ENCODE measurements around the gene MFSD11.

- TF ChIP-seq CTCF (IDR thresholded peaks at IDR 0.05): no peak
- no peak for TF ChIP-seq POLR2A (IDR thresholded peaks at IDR 0.05)
These were observed 20.7 kb downstream of the MFSD11 start for GRCh38 chr17:76758570-76758969.
